Cardiac fibroblast (primary cell): ENCODE results near the gene NTRK3.

Source experiments
- DNase-seq, 2 donors: peaks; one replicate each; pipeline versions ENCODE4 v3.0.0 to v3.0.0-alpha.2; 2010; ENCODE audit warnings: low read depth in 2 of 2
- H3K4me3 ChIP-seq, 2 donors: replicated peaks in 1 of 2; 1 replicate in 1 of 2; 2 replicates in 1 of 2; pipeline ENCODE4 v1.5.1; 2011; ENCODE audit warnings: low read depth in 2 of 2, low read length in 2 of 2, mild to moderate bottlenecking in 2 of 2, moderate library complexity in 1 of 2
- TF ChIP-seq, protein P1 (sequence below): IDR thresholded peaks from one replicate; pipeline ENCODE4 v1.5.1; 2011; ENCODE audit warnings: low read depth, mild to moderate bottlenecking, low read length, inconsistent platforms

NTRK3 gene

DNA sequence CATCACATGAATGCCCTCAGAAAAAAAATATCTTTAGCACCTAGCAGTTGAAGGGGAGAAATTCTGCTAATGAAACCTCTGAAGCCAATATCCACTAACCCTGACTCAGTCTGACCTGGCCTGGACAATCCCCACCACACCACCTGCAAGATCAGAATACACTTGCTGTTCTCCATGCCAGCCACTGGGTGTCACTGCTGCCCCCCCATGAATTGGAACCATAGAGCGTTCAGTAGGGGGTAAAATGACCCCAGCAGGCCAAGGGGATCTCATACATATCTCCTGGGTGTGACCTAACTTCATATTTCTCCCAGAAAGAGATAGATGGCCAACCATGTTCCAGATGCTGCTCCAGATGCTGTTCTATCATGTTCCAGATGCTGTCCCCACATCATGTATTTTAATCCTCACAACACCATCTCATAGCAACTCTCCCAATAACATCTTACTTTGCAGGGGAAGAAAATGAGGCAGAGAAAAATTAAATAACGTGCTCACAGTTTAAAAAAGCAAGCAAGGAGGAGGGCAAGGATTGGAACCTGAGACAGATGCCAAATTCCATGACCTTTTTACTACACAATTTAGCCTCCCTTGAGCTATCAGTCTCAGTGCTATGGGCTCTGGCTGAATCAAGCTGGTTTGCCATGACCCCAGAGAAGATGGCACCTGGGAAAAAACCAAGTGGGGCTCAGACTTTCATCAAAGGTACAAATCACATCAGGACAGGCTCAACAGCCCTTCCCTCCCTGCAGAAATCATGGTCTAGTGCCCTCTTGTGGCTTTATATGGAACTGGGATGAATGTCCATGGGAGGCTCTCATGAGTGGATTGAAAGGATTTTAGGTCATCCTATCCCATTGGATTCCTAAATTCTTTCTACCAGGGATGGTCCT, 12.4 kb downstream of the NTRK3 start:
- TF ChIP-seq, protein P1, sequence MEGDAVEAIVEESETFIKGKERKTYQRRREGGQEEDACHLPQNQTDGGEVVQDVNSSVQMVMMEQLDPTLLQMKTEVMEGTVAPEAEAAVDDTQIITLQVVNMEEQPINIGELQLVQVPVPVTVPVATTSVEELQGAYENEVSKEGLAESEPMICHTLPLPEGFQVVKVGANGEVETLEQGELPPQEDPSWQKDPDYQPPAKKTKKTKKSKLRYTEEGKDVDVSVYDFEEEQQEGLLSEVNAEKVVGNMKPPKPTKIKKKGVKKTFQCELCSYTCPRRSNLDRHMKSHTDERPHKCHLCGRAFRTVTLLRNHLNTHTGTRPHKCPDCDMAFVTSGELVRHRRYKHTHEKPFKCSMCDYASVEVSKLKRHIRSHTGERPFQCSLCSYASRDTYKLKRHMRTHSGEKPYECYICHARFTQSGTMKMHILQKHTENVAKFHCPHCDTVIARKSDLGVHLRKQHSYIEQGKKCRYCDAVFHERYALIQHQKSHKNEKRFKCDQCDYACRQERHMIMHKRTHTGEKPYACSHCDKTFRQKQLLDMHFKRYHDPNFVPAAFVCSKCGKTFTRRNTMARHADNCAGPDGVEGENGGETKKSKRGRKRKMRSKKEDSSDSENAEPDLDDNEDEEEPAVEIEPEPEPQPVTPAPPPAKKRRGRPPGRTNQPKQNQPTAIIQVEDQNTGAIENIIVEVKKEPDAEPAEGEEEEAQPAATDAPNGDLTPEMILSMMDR, result peak; percentile 65
- peak; percentile 47 to 51 for DNase-seq
- H3K4me3 ChIP-seq, result no peak overlapping the region

DNA sequence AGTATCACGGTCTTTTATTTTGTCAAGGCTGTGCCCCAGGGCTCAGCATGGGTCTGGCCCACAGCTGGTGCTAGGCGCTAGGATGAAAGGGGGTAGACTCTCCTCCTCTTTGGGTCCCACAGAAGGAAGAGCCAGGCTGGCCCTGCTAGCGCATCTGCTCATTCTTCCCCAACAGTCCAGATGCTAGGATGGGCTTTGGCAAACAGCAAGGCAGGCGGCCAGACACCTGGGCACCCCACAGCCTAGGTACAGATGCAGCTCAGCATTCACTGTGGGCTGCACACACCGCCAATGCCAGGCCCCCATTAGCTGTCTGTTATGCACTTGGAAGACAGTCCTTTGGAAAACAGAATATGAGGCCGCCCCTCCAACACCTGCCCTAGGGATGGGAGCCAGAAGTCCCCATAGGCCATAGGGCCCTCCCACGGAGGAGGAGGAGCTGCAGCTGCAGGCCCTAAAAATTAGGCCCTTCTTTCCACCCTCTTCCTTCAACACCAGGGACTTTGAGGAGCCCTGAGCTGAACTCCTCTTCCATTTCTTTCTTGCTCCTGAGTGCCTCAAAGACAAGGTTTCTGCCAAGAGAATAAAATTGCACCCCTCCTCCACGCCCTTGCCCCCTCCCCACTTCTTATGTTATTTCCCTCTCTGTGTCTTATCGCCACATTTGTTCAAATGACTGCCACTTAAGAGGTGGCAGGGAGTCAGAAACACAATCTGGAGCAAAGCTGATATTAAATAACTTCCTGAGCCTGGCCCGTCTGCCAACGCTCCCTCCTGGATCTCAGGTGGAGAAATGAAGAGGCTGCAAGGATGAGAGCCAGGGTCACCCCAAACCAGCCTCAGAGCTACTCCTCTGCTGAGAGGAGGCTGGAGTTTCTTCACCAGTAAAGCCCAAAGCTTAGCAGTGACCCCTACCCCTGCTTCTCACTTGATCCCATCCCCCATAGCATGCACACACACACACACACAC, 13.7 kb downstream of the NTRK3 start:
- no peak for DNase-seq
- TF ChIP-seq, protein P1, result no peak
- no peak overlapping the region for H3K4me3 ChIP-seq

DNA sequence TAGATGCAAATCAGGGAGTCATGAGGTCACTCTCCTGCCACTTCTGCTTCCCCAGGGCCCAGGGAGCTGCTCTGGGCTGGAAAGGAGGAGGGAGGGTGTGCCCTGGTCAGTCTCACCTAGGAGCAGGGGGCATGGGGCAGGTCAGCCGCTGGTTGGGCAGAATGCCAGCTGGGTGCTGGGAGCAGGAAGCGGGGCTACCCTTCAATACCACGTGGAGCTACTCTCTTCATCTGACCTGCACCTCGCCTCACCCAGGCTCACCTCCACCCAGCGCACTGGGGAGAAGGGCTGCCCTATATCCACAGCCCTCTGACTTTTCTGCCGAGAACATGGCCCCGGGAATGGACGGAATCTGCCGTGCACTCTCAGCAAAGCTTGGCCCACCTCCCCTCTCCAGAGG, 15.1 kb downstream of the NTRK3 start:
- DNase-seq, result no peak
- H3K4me3 ChIP-seq, result no peak overlapping the region
- TF ChIP-seq, protein P1, result no peak

DNA sequence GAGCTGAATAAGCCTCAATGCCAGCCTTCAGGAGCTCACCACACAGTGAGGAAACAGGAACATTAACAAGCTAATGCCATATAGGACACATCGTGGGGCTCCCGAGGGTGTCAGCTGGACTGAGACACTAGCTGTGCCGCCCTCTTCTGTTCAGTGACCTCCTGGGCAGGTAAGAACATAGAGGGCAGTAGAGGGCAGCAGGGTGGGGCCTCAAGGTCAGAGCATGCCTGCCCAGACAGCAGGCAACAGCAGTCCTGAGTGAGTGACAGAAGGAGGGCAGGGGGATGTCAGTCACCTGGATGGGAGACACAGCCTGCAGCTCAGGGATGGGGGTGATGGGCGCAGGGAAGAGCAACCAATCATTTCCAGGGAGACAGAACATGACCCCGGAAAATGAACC, 15.5 kb downstream of the NTRK3 start:
- TF ChIP-seq, protein P1, result no peak
- no peak overlapping the region for H3K4me3 ChIP-seq
- no peak for DNase-seq

DNA sequence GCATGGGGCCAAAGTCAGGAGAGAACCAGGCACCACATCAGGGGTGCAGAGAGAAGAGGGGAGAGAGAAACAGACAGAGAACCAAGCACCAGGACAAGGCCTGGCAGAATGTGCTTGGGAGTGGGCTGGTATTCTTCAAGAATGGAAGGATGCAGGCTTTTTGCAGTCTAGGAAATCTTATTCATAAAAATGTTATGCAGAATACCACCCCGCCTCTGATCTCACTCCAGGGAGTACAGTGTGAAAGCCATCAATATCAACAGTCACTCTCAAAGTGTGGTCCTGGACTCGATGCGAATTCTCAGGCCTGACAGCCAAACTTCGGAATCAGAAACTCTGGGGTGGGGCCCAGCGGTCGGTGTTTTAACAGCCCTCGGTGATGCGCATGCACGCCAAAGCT, 16.9 kb downstream of the NTRK3 start:
- H3K4me3 ChIP-seq, result no peak overlapping the region
- TF ChIP-seq, protein P1, result no peak
- no peak for DNase-seq

DNA sequence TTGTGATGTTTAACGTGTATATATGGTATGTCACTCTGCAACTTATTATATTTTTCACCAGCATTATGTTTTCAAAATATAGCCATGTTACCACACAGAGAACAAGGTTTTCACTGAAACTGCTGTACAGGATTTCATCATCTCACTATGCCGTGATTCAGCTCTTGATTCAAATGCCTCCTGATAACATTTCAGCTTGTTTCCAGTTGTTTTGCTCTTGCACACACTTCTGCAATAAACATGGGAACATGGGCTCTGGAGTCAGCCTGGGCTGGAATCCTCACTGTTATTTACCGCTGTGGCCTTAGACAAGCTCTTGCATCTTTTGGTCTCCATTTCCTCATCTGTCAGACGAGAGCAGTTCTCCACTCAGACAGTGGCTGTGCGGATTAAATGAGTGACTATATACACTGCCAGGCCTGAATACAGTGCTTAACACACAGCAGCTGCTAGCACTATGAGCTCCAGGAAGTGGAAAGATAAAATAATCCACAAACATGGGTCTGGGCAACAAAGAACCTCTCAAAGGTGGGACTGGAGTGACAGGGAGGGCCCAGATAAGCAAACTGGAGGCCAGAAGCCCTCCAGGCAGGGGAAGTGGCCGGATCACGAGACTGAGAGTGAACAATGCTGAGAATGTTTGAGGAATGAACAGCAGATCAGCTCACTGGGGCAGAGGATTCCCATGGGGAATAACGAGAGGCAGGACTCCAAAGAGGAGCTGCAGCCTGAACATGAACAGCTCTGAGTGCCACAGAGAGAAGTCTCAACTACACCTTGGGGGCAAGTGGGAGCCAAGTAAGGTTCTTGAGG, 17.7 kb downstream of the NTRK3 start:
- peak; percentile 77 to 95 for DNase-seq
- TF ChIP-seq, protein P1, result no peak
- no peak overlapping the region for H3K4me3 ChIP-seq
